GM21737 (cell line): Measurements from ENCODE around the gene SLIT3.
"Not testable (repeated sequence)": the region's sequence is repeated elsewhere in the genome, so short reads cannot be mapped to it uniquely, and the experiment has no call there.

Experiments used
- ATAC-seq: cut with Tn5 transposase; IDR thresholded peaks from one replicate; pipeline ENCODE4 v1.9.1; 2021; ENCODE audit warnings: mild to moderate bottlenecking, moderate library complexity; ENCODE audit not compliant: unreplicated experiment

Gene SLIT3

DNA sequence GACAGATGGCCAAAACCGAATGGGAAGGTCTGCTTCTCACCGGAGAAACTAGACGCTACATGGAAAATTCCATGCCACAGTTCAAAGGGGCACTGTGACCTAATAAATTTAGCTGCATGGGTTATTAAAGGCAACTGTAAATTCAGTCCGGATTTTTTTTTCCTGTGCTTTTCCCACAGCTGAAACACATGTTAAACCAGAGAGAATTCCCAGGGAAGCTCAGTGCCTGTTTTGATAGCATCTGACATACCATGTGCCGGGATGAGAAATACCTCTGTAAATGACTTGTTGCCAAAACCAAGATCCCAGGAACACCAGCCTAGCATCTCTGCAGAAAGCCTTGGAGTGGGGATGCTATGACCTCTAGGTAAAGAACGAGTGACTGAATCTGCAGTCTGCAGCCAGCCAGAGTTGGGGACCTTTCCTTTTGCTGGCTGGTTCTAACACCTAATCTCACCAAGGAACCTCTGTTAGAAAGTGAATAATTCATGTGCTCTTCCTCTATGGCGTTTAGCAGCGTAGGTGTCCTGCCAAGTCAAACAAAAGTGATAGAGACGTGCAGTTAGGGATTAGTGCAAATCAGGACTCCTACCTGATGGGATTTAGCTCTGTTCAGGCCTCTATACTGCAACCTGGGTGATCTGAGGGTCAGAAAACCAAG lies 77.9 kb downstream of the SLIT3 start:
- no peak for ATAC-seq

DNA sequence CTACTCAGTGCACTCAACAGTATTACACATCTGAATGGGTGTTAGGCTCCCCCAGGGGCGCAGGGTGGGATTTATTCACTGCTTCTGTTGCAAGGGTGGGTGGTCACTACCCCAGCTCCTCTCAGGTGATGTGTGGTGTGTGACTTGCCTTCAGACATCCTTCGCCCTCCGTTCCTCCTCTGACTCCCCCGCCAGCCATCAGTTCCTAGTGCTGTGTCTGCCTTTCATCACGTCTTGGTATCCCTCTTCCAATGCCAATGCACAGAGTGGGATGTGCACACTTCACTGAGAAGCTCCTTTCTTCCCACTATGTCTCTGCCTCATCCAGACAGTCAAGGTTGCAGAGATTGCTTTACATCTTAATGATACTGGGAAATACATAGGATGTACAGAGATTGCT lies 79.4 kb downstream of the SLIT3 start:
- no peak for ATAC-seq

DNA sequence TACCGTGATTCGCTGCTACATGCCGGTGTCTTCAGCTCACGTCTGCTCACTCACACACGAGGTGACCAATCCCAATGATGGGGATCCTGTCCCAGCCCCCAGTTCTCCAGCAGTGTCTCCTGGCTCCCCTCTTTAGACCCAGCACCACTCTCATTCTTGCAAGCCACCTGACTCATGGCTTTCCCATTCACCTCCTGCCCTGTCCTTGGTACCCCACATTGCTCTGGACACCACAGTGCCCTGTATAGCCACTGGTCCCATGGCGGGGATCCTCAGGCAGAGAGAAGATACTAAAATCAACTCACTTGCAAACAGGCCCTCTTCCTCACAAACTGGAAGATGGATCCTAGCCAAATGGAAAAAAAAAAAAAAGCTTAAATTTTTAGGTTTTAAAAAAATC lies 81.0 kb downstream of the SLIT3 start:
- ATAC-seq: no peak

DNA sequence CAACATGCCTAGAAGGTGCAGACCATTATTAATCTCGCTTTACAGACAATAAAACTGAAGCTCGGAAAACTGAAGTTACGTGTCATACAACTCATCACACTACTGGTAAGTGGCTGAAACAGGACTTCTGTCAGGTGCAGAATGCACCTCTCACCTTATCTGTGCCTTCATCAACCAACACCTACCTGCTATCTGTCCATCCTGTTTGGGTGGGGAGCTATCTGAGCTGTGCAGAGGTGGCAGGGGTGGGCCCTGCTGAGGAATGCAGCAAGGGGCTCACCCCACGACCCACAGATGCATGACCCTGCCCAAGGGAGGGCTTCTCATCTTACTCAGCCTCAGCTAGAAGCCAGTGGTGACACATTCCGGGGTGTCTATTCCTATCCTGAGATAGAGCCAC lies 81.6 kb downstream of the SLIT3 start:
- no peak for ATAC-seq

DNA sequence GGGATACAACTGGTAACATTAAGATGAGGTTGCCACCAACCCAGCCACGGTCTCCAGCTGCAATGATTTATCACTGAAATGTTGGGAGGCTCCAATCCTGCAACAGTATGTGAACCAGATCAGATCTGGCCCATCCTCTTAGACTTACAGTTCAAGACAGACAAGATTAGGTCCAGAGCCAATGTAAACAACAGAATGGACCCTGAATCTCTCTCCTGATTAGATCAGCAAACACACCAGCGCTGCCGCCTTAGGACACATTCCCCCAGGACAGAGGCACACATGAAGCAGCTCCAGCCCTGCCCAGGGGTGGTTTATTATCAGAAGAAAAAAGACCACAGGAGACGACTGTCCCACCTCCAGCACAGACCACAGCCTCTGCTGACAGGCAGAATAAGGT lies 82.1 kb downstream of the SLIT3 start:
- no peak for ATAC-seq

DNA sequence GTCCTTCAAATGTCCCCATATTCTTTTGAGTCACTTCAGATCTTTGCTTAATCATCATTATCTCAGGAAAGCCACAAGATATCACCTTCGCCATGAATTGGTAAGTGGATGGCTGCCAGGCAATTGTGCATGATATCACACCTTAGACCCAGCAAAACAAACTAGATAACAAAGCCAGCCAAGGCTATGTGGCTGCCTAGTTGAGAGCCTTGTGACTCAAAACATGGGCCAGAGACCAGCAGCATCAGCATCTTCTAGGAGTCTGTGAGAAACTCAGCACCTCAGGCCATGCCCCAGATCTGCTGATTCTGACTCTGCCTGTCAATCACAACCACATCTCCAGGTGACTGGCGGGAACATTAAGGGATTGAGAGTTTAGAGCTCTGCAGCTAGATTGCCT lies 82.8 kb downstream of the SLIT3 start:
- ATAC-seq: no peak

DNA sequence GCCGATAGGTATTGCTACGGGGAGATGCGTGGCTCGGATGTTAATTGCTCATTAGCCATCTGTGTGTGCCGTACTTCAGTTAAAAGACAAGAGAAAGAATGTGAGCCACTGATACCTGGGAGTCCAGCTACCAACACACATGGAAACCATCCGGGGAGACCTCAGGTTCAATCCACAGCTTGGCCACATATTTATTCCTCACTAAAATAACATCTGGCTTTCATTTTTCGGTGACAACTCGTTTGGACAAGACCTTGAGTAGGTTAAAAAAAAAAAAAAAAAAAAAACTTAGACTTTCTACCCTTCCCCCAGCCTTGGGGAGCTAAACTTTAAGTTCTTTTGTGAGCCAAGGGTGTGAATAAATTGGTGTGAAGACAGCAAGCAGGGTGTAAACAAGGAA lies 84.1 kb downstream of the SLIT3 start:
- ATAC-seq: no peak

DNA sequence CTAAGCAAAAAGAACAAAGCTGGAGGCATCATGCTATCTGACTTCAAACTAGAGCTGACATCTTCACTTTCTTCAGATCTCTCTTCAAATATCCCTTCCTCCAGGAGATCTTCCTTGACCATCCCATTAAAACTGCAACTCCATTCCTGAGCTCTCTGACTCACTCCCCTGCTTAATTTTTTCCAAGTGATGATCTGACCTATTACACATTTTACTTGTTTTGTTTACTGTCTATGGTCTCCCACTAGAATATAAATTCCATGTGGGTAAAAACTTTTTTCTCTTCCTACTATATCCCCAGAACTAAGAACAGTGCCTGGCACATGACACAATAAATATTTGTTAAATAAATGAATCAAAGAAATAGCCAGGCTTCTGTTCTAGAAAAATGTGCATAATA lies 87.5 kb downstream of the SLIT3 start:
- no peak for ATAC-seq

DNA sequence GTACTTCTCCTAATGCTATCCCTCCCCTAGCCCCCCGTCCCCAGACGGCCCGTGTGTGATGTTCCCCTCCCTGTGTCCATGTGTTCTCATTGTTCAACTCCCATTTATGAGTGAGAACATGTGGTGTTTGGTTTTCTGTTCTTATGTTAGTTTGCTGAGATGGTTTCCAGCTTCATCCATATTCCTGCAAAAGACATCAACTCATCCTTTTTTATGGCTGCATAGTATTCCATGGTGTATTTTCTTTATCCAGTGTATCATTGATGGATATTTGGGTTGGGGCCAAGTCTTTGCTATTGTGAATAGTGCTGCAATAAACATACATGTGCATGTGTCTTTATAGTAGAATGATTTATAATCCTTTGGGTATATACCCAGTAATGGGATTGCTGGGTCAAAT lies 89.2 kb downstream of the SLIT3 start:
- not testable (repeated sequence) for ATAC-seq

DNA sequence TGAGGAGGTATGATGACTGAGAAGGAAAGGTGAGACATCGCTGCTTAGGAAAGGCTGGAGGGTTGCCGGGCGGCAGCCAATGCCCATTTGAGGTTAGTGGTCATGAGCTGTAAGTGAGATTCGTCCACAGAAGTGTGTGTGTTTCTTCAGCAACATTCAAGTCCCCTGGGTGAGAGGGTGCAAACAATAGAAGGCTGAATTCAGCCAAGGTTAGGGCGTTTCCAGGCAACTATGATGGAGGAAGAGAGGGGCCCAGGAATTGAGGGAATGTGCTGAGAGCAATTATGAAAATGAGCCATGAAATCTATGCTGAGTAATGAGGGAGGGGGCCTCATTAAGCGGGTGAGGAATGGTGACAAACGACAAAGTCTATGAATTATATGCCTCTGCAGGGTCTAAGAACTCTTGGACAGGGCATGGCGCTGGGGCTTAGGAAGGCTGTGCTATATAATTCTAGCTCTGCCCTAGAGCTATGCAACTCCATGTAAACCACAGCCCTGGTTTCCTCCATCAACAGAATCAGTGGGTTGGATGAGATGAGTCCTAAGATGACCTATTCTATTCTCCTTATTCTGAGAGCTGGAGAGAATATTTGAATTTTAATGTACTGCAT lies 96.0 kb downstream of the SLIT3 start:
- ATAC-seq: no peak

DNA sequence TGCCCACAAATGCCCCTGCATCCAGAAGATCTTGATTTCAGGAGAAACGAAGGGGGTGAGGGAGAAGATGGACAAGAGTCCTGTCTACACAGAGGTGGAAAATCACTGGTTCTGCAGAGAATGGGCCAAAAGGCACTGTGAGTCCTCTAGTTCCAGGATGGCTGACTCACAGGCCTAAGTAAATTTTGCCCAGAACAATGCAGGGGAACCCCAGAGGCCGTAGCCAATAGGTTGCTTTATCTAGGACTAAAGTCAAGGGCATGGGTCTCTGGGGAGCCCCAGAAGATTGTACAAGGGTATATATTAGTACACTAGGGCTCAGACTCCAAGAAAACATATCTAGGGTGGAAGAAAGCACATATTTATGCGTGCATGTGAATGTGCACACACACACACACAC lies 98.0 kb downstream of the SLIT3 start:
- ATAC-seq: no peak

DNA sequence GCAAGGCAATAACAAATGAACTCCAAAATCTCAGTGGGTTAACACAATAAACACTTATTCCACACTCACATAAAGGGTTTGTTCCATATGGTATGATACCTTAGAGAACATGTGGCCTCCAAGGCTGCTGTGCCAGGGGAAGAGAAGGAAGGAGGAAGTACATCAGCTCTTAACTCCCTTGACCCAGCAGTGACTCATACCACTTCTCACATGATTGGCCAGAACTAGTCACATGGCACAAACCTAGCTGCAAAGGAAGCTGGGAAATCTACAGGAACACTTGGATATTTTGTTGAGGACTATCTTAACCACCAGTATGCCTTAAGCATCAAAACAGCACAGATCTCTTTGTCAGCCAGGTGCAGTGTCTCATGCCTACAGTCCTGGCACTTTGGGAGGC lies 99.3 kb downstream of the SLIT3 start:
- no peak for ATAC-seq

DNA sequence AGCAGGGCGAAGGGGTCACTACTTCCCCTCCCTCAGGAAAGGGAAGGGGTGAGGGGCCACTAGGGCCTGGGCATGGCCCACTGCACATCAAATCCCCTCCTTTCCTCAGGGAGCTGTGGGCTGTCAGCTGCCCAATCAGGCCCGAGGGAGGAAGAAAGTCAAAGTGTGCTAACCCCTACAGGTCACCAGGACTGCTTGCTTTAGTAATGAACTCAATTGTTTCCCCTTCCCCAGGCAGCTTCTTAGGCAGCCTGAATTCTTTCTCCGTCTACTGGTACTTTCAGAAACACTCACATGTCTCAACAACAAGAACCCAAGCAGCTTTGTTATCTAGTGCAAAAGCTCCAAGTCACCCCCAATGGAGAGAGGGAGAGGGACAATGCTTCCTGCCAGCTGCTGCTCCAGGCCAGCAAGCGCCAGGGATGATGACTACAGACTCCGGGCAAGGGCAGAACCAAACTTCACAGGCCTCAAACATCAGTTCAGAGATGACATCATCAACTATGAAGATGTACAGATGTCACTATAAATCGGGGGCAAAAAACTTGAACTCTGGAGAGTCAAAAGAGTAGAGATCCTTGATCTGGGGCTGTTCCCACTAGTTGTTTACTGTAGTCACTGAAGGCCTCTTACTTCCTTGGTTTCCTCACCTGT lies 100.7 kb downstream of the SLIT3 start:
- no peak for ATAC-seq

DNA sequence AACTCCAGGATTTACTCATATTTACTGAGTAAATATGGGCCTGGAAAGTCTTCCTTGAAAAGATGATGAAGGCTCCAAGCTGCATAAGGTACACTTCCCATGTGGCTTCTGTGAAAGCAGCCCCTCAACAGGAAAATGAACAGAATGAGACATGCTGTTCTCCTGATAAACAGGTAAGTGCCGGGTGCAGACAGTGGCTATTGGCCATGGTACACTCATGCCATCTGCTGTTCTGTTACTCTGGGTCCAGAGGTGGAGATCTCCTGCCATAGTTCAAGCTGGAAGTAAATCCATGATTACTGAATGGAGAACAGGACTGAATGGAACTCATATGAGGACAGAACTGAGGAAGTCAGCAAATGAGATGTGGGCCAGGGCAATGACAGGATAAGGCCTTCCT lies 103.6 kb downstream of the SLIT3 start:
- no peak for ATAC-seq

DNA sequence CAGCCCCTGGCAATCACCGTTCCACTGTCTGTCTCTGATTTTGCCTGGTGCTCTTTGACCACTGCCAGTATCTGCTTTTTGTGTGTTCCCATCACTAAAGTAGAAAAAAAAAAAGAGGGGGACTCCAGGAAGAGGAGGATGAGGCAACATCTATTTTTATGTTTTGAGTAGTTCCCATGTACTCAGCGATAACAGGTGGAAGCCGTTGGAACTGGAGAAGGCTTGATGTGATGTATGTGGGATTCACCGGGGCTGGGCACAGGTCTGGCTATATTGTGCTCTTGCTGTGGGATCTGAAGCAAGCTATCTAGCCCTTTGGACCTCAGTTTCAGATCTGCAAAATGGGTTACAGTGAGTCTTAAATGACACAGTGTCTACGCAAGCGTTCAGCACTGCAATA lies 104.9 kb downstream of the SLIT3 start:
- no peak for ATAC-seq

DNA sequence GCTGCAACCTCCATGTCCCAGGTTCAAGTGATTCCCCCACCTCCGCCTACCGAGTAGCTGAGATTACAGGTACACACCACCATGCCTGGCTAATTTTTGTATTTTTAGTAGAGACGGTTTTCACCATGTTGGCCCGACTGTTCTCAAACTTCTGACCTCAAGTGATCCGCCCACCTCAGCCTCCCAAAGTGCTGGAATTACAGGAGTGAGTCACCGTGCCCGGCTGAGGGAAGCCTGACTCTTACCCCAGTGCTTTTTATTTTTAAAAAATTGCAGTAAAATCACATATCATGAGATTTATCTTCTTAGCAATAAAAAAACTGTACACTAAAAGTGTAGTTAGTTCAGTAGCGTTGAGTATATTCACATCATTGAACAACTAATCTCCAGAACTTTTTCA lies 105.3 kb downstream of the SLIT3 start:
- ATAC-seq: no peak

DNA sequence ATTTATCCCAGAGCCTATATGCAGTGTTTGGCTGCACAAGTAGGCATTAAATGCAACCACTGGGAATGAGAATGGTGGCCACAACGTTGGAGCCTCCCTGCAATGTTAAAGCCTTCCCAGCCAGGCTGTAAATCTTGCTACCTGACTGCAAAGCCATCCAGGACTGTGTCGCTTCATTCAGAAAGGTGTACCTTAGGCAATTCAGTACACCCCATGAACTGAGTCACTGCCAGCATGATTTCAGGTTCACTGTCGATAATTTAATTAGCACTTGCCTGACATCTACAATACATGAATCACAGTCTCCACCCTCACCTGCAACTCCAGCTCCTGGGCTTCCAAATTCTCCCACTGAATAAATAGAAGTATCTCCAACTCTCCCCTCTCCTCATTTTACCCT lies 108.4 kb downstream of the SLIT3 start:
- ATAC-seq: no peak

DNA sequence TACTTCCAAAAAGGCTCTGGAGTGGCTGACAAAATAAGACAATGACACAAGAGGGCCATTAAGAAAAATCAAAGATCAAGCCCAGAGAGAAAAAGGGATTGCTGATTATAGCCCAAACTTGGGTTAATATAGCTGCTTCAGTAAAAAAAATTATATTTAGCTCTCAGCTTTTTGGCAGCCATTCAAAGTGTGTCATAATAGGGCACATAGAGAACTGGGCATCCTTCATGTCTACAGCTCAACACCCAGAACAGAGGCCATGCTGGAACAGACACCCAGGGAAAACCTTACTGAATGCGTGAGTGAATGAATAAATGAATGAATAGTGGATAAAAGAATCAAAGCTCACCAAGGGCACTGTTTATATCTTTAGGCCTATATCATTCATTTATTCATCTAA lies 110.1 kb downstream of the SLIT3 start:
- ATAC-seq: no peak

DNA sequence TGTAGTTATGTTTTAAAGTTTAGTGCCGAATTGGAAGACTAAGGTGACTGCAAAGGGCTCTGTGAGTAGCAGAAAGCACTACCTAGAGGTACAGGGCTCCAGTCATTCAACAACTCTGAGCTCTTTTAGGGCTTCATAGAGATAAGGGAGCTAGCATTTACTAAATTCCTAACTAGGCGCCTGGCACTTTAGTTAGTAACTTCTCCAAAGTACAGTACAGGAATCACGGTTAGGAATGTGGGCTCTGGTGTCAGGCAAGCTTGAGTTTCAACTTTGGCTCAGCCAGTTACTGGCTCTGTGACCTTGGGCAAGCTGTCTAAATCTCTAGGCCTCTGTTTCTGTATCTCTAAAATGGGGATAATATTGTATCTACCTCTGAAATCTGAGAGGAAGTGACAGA lies 115.3 kb downstream of the SLIT3 start:
- no peak for ATAC-seq

DNA sequence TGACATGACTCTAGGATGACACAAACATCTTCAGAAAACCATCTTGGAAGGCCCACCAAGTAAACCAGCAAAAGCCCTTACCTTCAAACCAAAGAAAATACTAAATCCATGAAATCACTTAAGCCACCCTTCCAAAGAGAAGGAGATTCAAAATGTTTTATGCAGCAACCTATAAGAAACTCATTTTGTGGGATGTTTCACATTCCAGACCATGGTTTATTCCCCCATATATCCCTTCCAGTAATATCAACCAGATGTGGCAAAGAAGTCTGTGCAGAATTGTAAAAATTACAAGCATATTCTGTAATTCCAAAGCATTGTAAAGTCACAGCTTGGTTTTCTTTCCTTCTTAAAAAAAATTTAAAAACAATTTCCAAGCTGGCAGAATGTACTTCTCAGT lies 117.4 kb downstream of the SLIT3 start:
- ATAC-seq: no peak

DNA sequence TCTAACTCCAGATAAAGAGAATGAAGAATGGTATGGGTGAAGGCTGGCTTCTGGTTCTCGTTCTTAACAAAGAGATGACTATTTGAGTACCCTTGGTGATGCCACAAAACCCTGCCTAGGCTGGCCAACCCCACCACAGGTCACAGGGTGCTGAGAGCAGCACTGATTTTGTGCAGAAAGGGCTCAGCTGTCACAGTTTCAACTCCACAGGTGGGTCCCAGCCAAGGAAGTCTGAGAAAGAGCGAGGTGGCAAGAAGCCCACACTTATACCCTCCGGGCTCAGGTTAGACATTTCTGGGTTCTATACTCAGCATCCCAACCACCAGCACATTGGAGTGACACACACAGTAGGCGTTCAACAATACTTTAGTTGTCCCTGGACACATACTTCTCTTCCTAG lies 118.1 kb downstream of the SLIT3 start:
- no peak for ATAC-seq

DNA sequence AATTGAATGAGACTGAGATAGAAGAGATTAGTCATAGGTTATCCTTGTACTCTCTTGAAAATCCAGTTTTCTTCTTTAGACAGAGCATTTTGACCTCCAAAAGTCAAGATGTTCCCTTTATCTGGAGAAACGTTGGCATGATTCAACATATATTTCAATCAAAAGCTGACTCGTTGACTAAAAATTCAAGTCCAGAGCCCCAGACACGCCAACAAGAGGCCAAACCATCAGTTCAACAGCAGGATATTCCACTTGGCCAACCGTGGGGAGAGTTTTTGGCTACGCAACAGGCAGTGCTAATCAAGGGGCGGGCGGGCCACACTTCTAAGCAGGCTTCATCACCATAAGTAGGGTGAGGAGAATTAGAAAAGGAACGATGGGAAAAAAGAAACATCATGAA lies 119.1 kb downstream of the SLIT3 start:
- no peak for ATAC-seq

DNA sequence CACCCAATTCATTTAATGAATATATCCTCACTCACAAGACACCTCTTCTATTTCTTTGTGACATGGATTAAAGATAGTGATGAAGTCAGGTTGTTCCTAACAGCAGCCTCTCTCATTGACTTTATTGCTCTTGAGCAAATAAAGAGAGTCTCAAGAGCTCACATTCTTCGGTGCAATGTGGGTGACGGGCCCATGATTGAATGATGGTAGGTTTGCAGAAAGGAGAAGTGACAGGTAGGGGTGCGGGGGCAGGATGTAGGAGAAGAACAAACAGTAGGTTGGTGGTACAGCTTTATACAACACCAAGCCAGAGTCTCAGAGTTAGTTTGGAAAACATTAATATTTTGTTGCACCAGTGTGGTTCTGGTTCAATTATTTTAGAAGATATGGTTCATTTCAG lies 122.2 kb downstream of the SLIT3 start:
- ATAC-seq: no peak
